AG10803 (cell line): ENCODE measurements around the gene ADCY10.
A peak's percentile ranks its signal among the peaks of the same experiment; 100 is the strongest.
"Not testable (repeated sequence)": the region's sequence is repeated elsewhere in the genome, so short reads cannot be mapped to it uniquely, and the experiment has no call there.

Experiments
- DNase-seq: peaks from one replicate; pipeline ENCODE4 v3.0.0; 2010; ENCODE audit warnings: low read depth
- H3K4me3 ChIP-seq: 2 replicates; pipeline ENCODE4 v1.5.1; 2011; ENCODE audit warnings: mild to moderate bottlenecking, low read length, control low read depth
- TF ChIP-seq, protein P1 (sequence below): conservative IDR thresholded peaks from 2 replicates; pipeline ENCODE4 v1.5.1; 2011; ENCODE audit warnings: mild to moderate bottlenecking, low read length, control low read depth, inconsistent platforms

Gene ADCY10

GRCh38 chr1:167865804-167866308, 48.1 kb downstream of the ADCY10 start:
- not testable (repeated sequence) for DNase-seq, H3K4me3 ChIP-seq

DNA sequence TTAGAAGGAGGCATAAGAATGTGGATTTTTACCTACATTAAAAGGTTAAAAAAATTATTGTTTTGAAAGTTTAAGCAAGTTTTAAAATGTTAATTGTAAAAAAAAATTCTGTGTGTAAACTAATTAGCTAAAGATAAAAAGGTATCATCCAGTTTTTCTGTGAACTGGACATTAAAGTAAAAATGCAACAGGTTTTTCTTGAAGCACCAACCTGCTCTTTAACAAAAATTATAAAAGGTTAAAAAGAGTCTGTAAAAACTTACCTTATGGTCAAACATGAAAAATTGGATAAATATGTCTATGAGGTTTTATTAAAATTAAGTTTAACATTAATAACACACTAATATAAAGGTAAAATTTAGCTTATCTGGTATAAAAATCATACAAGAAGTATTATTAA, 48.7 kb downstream of the ADCY10 start:
- not testable (repeated sequence) for DNase-seq, H3K4me3 ChIP-seq

GRCh38 chr1:167864392-167865032, 49.4 kb downstream of the ADCY10 start:
- TF ChIP-seq, protein P1, sequence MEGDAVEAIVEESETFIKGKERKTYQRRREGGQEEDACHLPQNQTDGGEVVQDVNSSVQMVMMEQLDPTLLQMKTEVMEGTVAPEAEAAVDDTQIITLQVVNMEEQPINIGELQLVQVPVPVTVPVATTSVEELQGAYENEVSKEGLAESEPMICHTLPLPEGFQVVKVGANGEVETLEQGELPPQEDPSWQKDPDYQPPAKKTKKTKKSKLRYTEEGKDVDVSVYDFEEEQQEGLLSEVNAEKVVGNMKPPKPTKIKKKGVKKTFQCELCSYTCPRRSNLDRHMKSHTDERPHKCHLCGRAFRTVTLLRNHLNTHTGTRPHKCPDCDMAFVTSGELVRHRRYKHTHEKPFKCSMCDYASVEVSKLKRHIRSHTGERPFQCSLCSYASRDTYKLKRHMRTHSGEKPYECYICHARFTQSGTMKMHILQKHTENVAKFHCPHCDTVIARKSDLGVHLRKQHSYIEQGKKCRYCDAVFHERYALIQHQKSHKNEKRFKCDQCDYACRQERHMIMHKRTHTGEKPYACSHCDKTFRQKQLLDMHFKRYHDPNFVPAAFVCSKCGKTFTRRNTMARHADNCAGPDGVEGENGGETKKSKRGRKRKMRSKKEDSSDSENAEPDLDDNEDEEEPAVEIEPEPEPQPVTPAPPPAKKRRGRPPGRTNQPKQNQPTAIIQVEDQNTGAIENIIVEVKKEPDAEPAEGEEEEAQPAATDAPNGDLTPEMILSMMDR: no peak
- no peak for DNase-seq

DNA sequence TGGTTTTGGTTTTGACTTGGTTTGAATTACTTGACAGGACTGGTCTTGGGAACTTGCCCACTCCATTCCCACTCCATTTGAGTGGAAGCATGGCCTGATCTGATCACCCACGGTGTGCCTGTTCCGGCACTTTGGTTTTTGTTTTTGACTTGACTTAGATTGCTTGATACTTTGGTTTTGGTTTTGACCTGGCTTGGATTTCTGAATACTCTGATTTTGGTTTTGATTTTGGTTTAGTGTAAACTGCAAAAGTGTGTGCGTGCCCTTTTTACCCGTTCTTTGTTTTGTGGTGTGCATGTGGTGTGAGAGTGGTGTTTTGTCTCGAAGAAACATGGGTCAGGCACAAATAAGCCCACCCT, 50.0 kb downstream of the ADCY10 start:
- no peak for DNase-seq
- TF ChIP-seq, protein P1: no peak
- H3K4me3 ChIP-seq: no peak overlapping the region

More at GRCh38 chr1:167864392-167865032, 49.4 kb downstream of the ADCY10 start:
- H3K4me3 ChIP-seq: no peak overlapping the region

GRCh38 chr1:167863191-167863920, 50.6 kb downstream of the ADCY10 start:
- not testable (repeated sequence) for DNase-seq, H3K4me3 ChIP-seq

DNA sequence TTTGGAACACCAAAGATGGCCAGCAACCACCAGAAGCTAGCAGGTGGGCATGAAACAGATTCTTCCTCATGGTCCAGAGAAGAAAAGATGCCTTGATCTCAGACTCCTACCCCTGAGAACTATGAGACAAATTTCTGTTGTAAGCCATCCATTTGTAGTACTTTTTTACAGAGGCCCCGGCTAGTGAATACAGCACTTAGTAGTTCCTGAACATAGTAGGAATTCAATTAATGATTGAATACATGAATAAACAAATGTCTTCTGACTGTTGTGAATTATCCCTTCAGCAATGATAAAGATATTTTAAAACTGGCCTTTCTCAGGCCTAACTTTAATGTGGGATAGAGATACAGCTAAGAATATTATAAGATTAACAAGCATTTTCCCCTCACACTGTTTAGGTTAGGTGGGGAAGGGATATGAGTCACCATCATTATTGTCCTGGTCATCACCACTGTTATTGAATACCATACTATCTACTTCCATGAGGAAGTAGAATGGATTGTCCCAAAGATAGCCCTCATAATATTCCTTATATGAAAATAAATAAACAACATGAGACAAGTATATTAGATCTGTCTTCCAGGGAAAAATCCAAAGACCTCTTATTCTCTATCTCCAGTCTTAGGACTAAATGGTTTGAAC, 51.4 kb downstream of the ADCY10 start:
- no peak overlapping the region for H3K4me3 ChIP-seq
- TF ChIP-seq, protein P1: no peak
- peak; percentile 26 for DNase-seq

DNA sequence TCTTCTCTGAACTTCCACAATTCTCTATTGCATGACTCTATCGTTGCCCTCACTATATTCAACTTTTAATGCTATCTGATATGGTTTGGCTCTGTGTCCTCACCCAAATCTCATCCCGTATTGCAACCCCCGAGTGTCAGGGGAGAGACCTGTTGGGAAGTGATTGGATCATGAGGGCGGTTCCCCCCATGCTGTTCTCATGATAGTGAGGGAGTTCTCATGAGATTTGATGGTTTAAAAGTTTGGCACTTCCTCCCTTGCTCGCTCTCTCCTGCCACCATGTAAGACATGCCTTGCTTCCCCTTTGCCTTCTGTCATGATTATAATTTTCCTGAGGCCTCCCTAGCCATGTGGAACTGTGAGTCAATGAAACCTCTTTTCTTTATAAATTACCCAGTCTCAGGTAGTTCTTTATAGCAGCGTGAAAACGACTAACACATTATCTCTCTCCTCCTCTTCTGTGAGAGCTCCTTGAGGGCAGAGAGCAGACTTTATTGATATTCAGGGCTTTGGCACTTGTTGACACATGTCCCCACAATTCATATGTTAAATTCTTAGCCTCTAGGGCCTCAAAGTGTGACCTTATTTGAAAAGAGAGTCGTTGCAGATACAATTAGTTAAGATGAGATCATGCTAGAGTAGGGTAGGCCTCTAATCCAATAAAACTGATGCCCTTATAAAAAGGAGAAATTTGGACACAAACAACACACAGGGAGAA, 52.1 kb downstream of the ADCY10 start:
- no peak overlapping the region for H3K4me3 ChIP-seq
- TF ChIP-seq, protein P1: no peak
- no peak for DNase-seq

DNA sequence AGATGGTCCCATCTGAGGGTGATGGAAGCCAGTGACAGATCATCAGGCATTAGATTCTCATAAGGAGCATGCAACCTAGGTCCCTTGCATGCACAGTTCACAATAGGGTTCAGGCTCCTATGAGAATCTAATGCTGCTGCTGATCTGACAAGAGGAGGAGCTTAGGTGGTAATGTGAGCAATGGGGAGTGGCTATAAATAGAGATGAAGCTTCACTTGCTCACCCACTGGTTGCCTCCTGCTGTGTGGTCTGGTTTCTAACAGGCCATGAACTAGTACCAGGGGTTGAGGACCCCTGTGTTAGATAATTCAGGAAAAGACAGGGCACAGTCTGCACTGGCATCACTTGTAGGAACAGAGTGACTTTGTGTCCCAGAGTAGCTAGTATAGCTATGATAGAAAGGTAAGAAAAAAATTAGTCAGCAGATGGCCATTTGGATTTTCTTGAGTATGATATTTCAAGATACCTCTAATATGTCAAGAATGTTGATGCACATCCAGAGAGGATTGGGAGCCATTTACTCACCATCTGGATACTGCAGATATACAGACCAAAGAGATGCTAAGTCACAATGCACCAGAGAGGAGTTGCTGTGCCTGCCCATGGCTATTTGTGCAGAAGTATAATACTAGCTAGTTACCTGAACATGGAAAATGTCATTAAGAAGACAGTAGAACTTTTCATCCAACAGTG, 53.6 kb downstream of the ADCY10 start:
- DNase-seq: peak; percentile 49
- no peak overlapping the region for H3K4me3 ChIP-seq
- TF ChIP-seq, protein P1: no peak
